Esophagus muscularis mucosa (tissue), 3 donors: ENCODE data around the gene ADCY7.

ENCODE experiments used
- CTCF ChIP-seq, 3 experiments: fragments of 200-600 bp in 2 of 3; fragments of 450-650 bp in 1 of 3; sonication (generic) in 2 of 3; IDR thresholded peaks; one replicate each; pipeline ENCODE4 v1.5.1; 2017 to 2019; ENCODE audit warnings: antibody characterized with exemption in 3 of 3, mild to moderate bottlenecking in 2 of 3, moderate library complexity in 1 of 3
- POLR2A ChIP-seq: fragments of 450-650 bp; IDR thresholded peaks from one replicate; pipeline ENCODE4 v1.6.1; 2017; ENCODE audit warnings: antibody characterized with exemption, moderate library complexity, mild to moderate bottlenecking, low read depth
- POLR2AphosphoS5 ChIP-seq, 2 donors: sonication (generic); formaldehyde crosslinking; IDR thresholded peaks; one replicate each; pipeline ENCODE4 v1.6.1; 2017; ENCODE audit warnings: antibody characterized with exemption in 2 of 2

DNA sequence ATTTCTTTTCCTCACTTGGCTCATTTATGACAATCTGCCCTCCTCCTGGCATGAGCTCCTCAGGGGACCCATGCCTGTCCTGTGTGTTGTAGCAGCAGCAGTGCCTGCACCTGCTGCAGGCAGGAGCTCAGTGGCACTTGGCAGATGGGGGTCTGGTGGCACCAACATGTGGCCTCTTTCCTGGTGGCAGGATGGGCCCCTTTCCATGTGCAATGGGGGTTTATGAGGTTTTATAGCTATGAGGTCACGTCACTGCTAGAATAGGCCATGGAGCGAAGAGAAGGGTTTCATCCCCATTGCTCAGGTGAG, 7.0 kb downstream of the ADCY7 start:
- no peak for TF ChIP-seq CTCF (IDR thresholded peaks at IDR 0.05)
- no peak for TF ChIP-seq POLR2A
- TF ChIP-seq POLR2AphosphoS5 (IDR thresholded peaks at IDR 0.05), result no peak
